Measurements from ENCODE around the gene CRYM.
"Not testable (repeated sequence)": the region's sequence is repeated elsewhere in the genome, so short reads cannot be mapped to it uniquely, and the experiment has no call there.

Gene CRYM

GRCh38 chr16:21277927-21278706 lies at the start of gene CRYM:
CRYM (minus strand) TSS chr16:21278290; CDS start chr16:21278251, 39 bp downstream.
- DNase-seq, result no peak

- DNase-seq, result no peak
Measured at GRCh38 chr16:21327046-21327445, 49.0 kb upstream of the CRYM start.

GRCh38 chr16:21326459-21326858 lies 48.4 kb upstream of the CRYM start:
- DNase-seq, result no peak

GRCh38 chr16:21324267-21324666 lies 46.2 kb upstream of the CRYM start:
- DNase-seq, result no peak

- not testable (repeated sequence) for DNase-seq
Measured at GRCh38 chr16:21322251-21322650, 44.2 kb upstream of the CRYM start.

- DNase-seq, result no peak
Measured at GRCh38 chr16:21321736-21322135, 43.6 kb upstream of the CRYM start.

GRCh38 chr16:21314339-21314738 lies 36.2 kb upstream of the CRYM start:
- DNase-seq, result no peak

- not testable (repeated sequence) for DNase-seq
Measured at GRCh38 chr16:21312863-21313372, 34.8 kb upstream of the CRYM start.

GRCh38 chr16:21312046-21312445 lies 34.0 kb upstream of the CRYM start:
- not testable (repeated sequence) for DNase-seq

- not testable (repeated sequence) for DNase-seq
Measured at GRCh38 chr16:21306712-21307111, 28.6 kb upstream of the CRYM start.

GRCh38 chr16:21302898-21303528 lies 24.9 kb upstream of the CRYM start:
- no peak for DNase-seq

GRCh38 chr16:21302454-21302853 lies 24.4 kb upstream of the CRYM start:
- no peak for DNase-seq

GRCh38 chr16:21301895-21302291 lies 23.8 kb upstream of the CRYM start:
- DNase-seq, result no peak

GRCh38 chr16:21301168-21301894 lies 23.2 kb upstream of the CRYM start:
- no peak for DNase-seq

- DNase-seq, result peak; percentile 85 to 92
Measured at GRCh38 chr16:21300309-21301167, 22.4 kb upstream of the CRYM start.

GRCh38 chr16:21289789-21290188 lies 11.7 kb upstream of the CRYM start:
- not testable (repeated sequence) for DNase-seq

GRCh38 chr16:21285314-21285713 lies 7.2 kb upstream of the CRYM start:
- no peak for DNase-seq

GRCh38 chr16:21284414-21284813 lies 6.3 kb upstream of the CRYM start:
- no peak for DNase-seq

GRCh38 chr16:21283521-21284289 lies 5.6 kb upstream of the CRYM start:
- DNase-seq, result no peak

GRCh38 chr16:21281698-21282389 lies 3.8 kb upstream of the CRYM start:
- DNase-seq, result no peak

GRCh38 chr16:21279501-21279900 lies 1.4 kb upstream of the CRYM start:
- no peak for DNase-seq

Measured in hippocampal formation (tissue), 2 donors.